ENCODE results near the gene PAQR4. TPM values are rescaled to one million over a fixed set of nuclear protein-coding genes. Genes with fewer than 3 reads are reported as not detected.

Gene PAQR4
- total RNA-seq, 2 experiments from 2014 or later = 40.7 to 42.4 TPM

- Mint-ChIP-seq H3K27ac (peak overlapping the region; percentile 48), H3K9me3 (no peaks in the 10 kb centered on the region), H3K4me3 (peak overlapping the region; percentile 81), H3K4me1 (peaks cover 19% of the 10 kb centered on the region), H3K27me3 (peaks cover 6% of the 10 kb centered on the region), H3K36me3 (peaks cover 3% of the 10 kb centered on the region)
- ATAC-seq (ENCODE audit: low read depth) (no peak), DNase-seq (no peak)
- POLR2A ChIA-PET = interaction anchor here (0.5 to 4.1 kb wide), 2 partner anchors 10 to 12 kb away, joined by 4 to 46 read pairs; partner anchors contain the start of gene PKMYT1
Measured at GRCh38 chr16:2971134-2971984, 2.2 kb downstream of the PAQR4 start.

GRCh38 chr16:2971985-2972784, 3.0 kb downstream of the PAQR4 start:
- DNase-seq = no peak
- peaks cover 6% of the 10 kb centered on the region for H3K27me3 Mint-ChIP-seq
- H3K9me3 Mint-ChIP-seq = no peaks in the 10 kb centered on the region
- POLR2A ChIA-PET = interaction anchor here (4.1 kb wide), 1 partner anchor 9 kb away, joined by 46 read pairs; the partner anchor contains the start of gene PKMYT1
- no peak for ATAC-seq (ENCODE audit: low read depth)
- H3K36me3 Mint-ChIP-seq = peaks cover 3% of the 10 kb centered on the region
- no peak overlapping the region for H3K4me3 Mint-ChIP-seq
- H3K4me1 Mint-ChIP-seq = peaks cover 19% of the 10 kb centered on the region
- no peak overlapping the region for H3K27ac Mint-ChIP-seq

GRCh38 chr16:2973093-2973492, 3.9 kb downstream of the PAQR4 start:
- Mint-ChIP-seq H3K27me3 (peaks cover 2% of the 10 kb centered on the region), H3K27ac (no peak overlapping the region), H3K4me3 (no peak overlapping the region), H3K4me1 (peaks cover 23% of the 10 kb centered on the region), H3K36me3 (peaks cover 3% of the 10 kb centered on the region), H3K9me3 (no peaks in the 10 kb centered on the region)
- ATAC-seq (ENCODE audit: low read depth) (no peak), DNase-seq (no peak)
- POLR2A ChIA-PET = no interaction called here

GRCh38 chr16:2973605-2974318, 4.6 kb downstream of the PAQR4 start:
- H3K4me3 Mint-ChIP-seq = no peak overlapping the region

GRCh38 chr16:2974319-2975056, 5.3 kb downstream of the PAQR4 start:
- Mint-ChIP-seq H3K9me3 (no peaks in the 10 kb centered on the region), H3K27me3 (no peaks in the 10 kb centered on the region), H3K4me1 (peaks cover 22% of the 10 kb centered on the region), H3K27ac (no peak overlapping the region), H3K36me3 (peaks cover 3% of the 10 kb centered on the region), H3K4me3 (no peak overlapping the region)
- POLR2A ChIA-PET = interaction anchor here (2.2 kb wide), 1 partner anchor 9 kb away, joined by 9 read pairs; no protein-coding TSS in a partner anchor
- no peak for DNase-seq
- ATAC-seq (ENCODE audit: low read depth) = no peak

More at GRCh38 chr16:2973605-2974318, 4.6 kb downstream of the PAQR4 start:
- POLR2A ChIA-PET = no interaction called here
- ATAC-seq (ENCODE audit: low read depth) = no peak
- no peak for DNase-seq
- Mint-ChIP-seq H3K9me3 (no peaks in the 10 kb centered on the region), H3K27ac (no peak overlapping the region), H3K4me1 (peaks cover 20% of the 10 kb centered on the region), H3K27me3 (no peaks in the 10 kb centered on the region), H3K36me3 (peaks cover 3% of the 10 kb centered on the region)

GRCh38 chr16:2975161-2975795, 6.1 kb downstream of the PAQR4 start:
- Mint-ChIP-seq H3K4me3 (no peak overlapping the region), H3K4me1 (peaks cover 22% of the 10 kb centered on the region), H3K9me3 (no peaks in the 10 kb centered on the region), H3K27ac (no peak overlapping the region), H3K27me3 (no peaks in the 10 kb centered on the region), H3K36me3 (peaks cover 3% of the 10 kb centered on the region)
- DNase-seq = no peak
- ATAC-seq (ENCODE audit: low read depth) = no peak
- POLR2A ChIA-PET = interaction anchor here (2.2 kb wide), 1 partner anchor 10 kb away, joined by 9 read pairs; no protein-coding TSS in a partner anchor

- no peak for ATAC-seq (ENCODE audit: low read depth)
- no peak overlapping the region for H3K4me3 Mint-ChIP-seq
- H3K36me3 Mint-ChIP-seq = peaks cover 3% of the 10 kb centered on the region
- DNase-seq = no peak
- H3K27ac Mint-ChIP-seq = peak overlapping the region; percentile 34
- no peaks in the 10 kb centered on the region for H3K27me3 Mint-ChIP-seq
- peaks cover 15% of the 10 kb centered on the region for H3K4me1 Mint-ChIP-seq
- POLR2A ChIA-PET = interaction anchor here (1.8 to 2.2 kb wide), 2 partner anchors 11 to 93 kb away, joined by 4 to 9 read pairs; partner anchors contain the start of gene FLYWCH2
- H3K9me3 Mint-ChIP-seq = no peaks in the 10 kb centered on the region
Measured at GRCh38 chr16:2976201-2976600, 7.1 kb downstream of the PAQR4 start.

- H3K4me1 Mint-ChIP-seq = peaks cover 17% of the 10 kb centered on the region
- ATAC-seq (ENCODE audit: low read depth) = no peak
- no peaks in the 10 kb centered on the region for H3K9me3 Mint-ChIP-seq
- H3K36me3 Mint-ChIP-seq = peaks cover 3% of the 10 kb centered on the region
- no peak overlapping the region for H3K4me3 Mint-ChIP-seq
- no peak overlapping the region for H3K27ac Mint-ChIP-seq
- no peaks in the 10 kb centered on the region for H3K27me3 Mint-ChIP-seq
- POLR2A ChIA-PET = interaction anchor here (1.8 to 2.2 kb wide), 2 partner anchors 11 to 94 kb away, joined by 4 to 9 read pairs; partner anchors contain the start of gene FLYWCH2
- DNase-seq = no peak
Measured at GRCh38 chr16:2976673-2977072, 7.5 kb downstream of the PAQR4 start.

- H3K4me3 Mint-ChIP-seq = no peak overlapping the region
Measured at GRCh38 chr16:2977440-2977839, 8.3 kb downstream of the PAQR4 start.

GRCh38 chr16:2979669-2980226, 10.6 kb downstream of the PAQR4 start:
- POLR2A ChIA-PET = interaction anchor here (0.6 to 4.1 kb wide), 15 partner anchors 9 to 203 kb away, joined by 3 to 46 read pairs (median 5); partner anchors contain the start of genes ELOB, FLYWCH1, HCFC1R1 and PAQR4
- Mint-ChIP-seq H3K27ac (peak overlapping the region; percentile 93), H3K9me3 (no peaks in the 10 kb centered on the region), H3K27me3 (peaks cover 6% of the 10 kb centered on the region), H3K36me3 (no peaks in the 10 kb centered on the region), H3K4me3 (peak overlapping the region; percentile 92), H3K4me1 (peaks cover 18% of the 10 kb centered on the region)
- DNase-seq (no peak), ATAC-seq (ENCODE audit: low read depth) (peak; percentile 6)

More at GRCh38 chr16:2977440-2977839, 8.3 kb downstream of the PAQR4 start:
- H3K27ac Mint-ChIP-seq = no peak overlapping the region
- no peak for ATAC-seq (ENCODE audit: low read depth)
- peaks cover 14% of the 10 kb centered on the region for H3K4me1 Mint-ChIP-seq
- DNase-seq = no peak
- no peaks in the 10 kb centered on the region for H3K36me3 Mint-ChIP-seq
- no peaks in the 10 kb centered on the region for H3K27me3 Mint-ChIP-seq
- H3K9me3 Mint-ChIP-seq = no peaks in the 10 kb centered on the region
- POLR2A ChIA-PET = interaction anchor here (1.4 to 1.8 kb wide), 2 partner anchors 12 to 95 kb away, joined by 4 read pairs; partner anchors contain the start of gene FLYWCH2
